Upper lobe of left lung (tissue), 6 donors: ENCODE measurements around the gene RNASEH2B. TPM values are rescaled to one million over a fixed set of nuclear protein-coding genes. Genes with fewer than 3 reads are reported as not detected.

Experiments
- ATAC-seq, 2 donors: fragments of 200-7000 bp; cut with Tn5 transposase; one replicate each; pipeline ENCODE4 v1.9.1; 2022; ENCODE audit warnings: mild to moderate bottlenecking in 2 of 2, moderate library complexity in 2 of 2; ENCODE audit not compliant: low FRiP score in 2 of 2
- DNase-seq, 2 donors: peaks; one replicate each; pipeline ENCODE4 v3.0.0-alpha.2; 2019 to 2020
- H3K27ac ChIP-seq, 4 donors: fragments of 200-600 bp; sonication (generic); one replicate each; pipeline ENCODE4 v1.5.1; 2016 to 2019
- H3K27me3 ChIP-seq, 4 donors: fragments of 200-600 bp; sonication (generic); one replicate each; pipeline ENCODE4 v1.5.1; 2017 to 2019
- H3K36me3 ChIP-seq, 4 donors: fragments of 200-600 bp; sonication (generic); one replicate each; pipeline ENCODE4 v1.5.1; 2016 to 2019
- H3K4me1 ChIP-seq, 4 donors: fragments of 200-600 bp; sonication (generic); one replicate each; pipeline ENCODE4 v1.5.1; 2018 to 2019
- H3K4me3 ChIP-seq, 4 donors: fragments of 200-600 bp; sonication (generic); one replicate each; pipeline ENCODE4 v1.5.1; 2017 to 2019; ENCODE audit warnings: mild to moderate bottlenecking in 2 of 4, moderate library complexity in 1 of 4
- H3K9me3 ChIP-seq, 4 donors: fragments of 200-600 bp; sonication (generic); one replicate each; pipeline ENCODE4 v1.5.1; 2018 to 2019
- EP300 ChIP-seq, 4 donors: sonication (generic); formaldehyde crosslinking; IDR thresholded peaks; one replicate each; pipeline ENCODE4 v1.5.1; 2017; ENCODE audit warnings: antibody characterized with exemption in 4 of 4, control low read depth in 2 of 4
- POLR2A ChIP-seq, 4 donors: fragments of 450-650 bp; IDR thresholded peaks; one replicate each; pipeline ENCODE4 v1.5.1; 2016 to 2017; ENCODE audit warnings: antibody characterized with exemption in 4 of 4, mild to moderate bottlenecking in 2 of 4
- POLR2AphosphoS5 ChIP-seq, 2 donors: sonication (generic); formaldehyde crosslinking; IDR thresholded peaks; one replicate each; pipeline ENCODE4 v1.5.1; 2017; ENCODE audit warnings: antibody characterized with exemption in 2 of 2
- WGBS, 2 donors: methylation state at CpG; one replicate each; pipeline ENCODE4 v1.1.5; 2017 to 2018; 5-methylcytosine and 5-hydroxymethylcytosine counted together
- total RNA-seq, 6 donors: library from RNA; depleted of rRNA in 4 of 6; stranded (reverse); fragments of >200 nt in 4 of 6; gene quantifications; one replicate each; pipeline versions ENCODE4 v1.1.0 to v1.2.1, GENCODE V29; 2016 to 2021
- TF ChIP-seq, protein P1 (sequence below), 6 experiments: fragments of 450-650 bp in 4 of 6; fragments of 200-600 bp in 2 of 6; sonication (generic) in 2 of 6; IDR thresholded peaks; one replicate each; pipeline ENCODE4 v1.5.1; 2016 to 2019; ENCODE audit warnings: antibody characterized with exemption in 6 of 6
- donor health status: DM: no; HTN: no; CAD: no; lungs with moderate emphysema.
- donor health status: DM: no; HTN: yes; CAD: no; lungs with severe emphysema.

The RNASEH2B gene
- total RNA-seq, 6 donors from 2014 or later, result 22.1 to 60.5 (median 38.8) TPM

DNA sequence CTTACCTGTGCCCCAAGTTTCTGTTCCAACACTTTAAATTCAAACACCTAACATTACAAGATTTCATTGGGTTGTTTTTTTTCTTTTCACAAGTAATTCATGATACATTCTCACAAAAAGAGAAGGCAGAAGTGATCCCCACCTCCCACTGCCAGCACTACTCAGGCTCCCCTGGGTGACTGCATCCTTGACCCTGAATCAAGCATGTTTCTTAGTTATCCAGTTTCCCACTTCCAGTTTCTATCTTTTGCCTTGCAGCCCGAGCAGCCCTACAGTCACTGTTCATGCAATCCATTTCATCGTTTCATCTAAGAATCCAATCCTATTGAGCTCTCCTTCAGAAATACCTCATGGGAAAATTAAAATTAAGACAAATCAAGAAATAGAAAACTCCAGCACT, 61.4 kb downstream of the RNASEH2B start:
- Histone ChIP-seq H3K4me3 (no peak overlapping the region), H3K27ac (no peak overlapping the region), H3K4me1 (no peaks in the 10 kb centered on the region), H3K9me3 (no peaks in the 10 kb centered on the region), H3K27me3 (no peaks in the 10 kb centered on the region), H3K36me3 (peaks cover 0 to 15% (median 5%) of the 10 kb centered on the region in 4 donors)
- TF ChIP-seq POLR2AphosphoS5 (IDR thresholded peaks at IDR 0.05), result no peak
- TF ChIP-seq EP300 (IDR thresholded peaks at IDR 0.05), result no peak
- DNase-seq, result no peak
- no peak for ATAC-seq
- 82 to 98% methylated on average over 2 of the region's 2 CpGs for WGBS, 2 donors

DNA sequence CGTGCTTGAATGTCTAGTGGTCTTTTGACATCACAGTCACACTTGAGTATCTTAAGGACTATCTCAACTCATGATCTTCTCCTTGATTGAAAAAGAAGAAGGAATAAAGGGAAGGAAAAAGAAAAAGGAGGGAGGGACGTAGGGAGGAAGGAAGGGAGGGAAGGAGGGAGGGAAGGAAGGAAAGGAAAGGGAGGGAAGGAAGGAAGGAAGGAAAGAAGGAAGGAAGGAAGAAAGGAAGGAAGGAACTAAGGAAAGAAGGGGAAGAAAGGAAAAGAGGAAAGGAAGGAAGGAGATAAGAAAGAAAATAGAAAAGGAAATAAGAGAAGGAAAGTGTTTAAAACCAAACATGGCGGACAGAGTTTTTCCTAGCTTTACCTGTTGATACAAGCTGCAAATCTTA, 64.7 kb downstream of the RNASEH2B start:
- ATAC-seq (no peak), DNase-seq (no peak)
- TF ChIP-seq, protein P1, sequence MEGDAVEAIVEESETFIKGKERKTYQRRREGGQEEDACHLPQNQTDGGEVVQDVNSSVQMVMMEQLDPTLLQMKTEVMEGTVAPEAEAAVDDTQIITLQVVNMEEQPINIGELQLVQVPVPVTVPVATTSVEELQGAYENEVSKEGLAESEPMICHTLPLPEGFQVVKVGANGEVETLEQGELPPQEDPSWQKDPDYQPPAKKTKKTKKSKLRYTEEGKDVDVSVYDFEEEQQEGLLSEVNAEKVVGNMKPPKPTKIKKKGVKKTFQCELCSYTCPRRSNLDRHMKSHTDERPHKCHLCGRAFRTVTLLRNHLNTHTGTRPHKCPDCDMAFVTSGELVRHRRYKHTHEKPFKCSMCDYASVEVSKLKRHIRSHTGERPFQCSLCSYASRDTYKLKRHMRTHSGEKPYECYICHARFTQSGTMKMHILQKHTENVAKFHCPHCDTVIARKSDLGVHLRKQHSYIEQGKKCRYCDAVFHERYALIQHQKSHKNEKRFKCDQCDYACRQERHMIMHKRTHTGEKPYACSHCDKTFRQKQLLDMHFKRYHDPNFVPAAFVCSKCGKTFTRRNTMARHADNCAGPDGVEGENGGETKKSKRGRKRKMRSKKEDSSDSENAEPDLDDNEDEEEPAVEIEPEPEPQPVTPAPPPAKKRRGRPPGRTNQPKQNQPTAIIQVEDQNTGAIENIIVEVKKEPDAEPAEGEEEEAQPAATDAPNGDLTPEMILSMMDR (IDR thresholded peaks at IDR 0.05), result no peak
- TF ChIP-seq POLR2A (IDR thresholded peaks at IDR 0.05), result no peak
- TF ChIP-seq POLR2AphosphoS5 (IDR thresholded peaks at IDR 0.05), result no peak
- no peak for TF ChIP-seq EP300 (IDR thresholded peaks at IDR 0.05)
- Histone ChIP-seq H3K27me3 (no peaks in the 10 kb centered on the region), H3K27ac (no peak overlapping the region), H3K4me3 (no peak overlapping the region), H3K4me1 (no peaks in the 10 kb centered on the region), H3K9me3 (no peaks in the 10 kb centered on the region), H3K36me3 (peaks cover 0 to 15% (median 5%) of the 10 kb centered on the region in 4 donors)
- 86 to 88% methylated on average over 3 of the region's 3 CpGs for WGBS, 2 donors

DNA sequence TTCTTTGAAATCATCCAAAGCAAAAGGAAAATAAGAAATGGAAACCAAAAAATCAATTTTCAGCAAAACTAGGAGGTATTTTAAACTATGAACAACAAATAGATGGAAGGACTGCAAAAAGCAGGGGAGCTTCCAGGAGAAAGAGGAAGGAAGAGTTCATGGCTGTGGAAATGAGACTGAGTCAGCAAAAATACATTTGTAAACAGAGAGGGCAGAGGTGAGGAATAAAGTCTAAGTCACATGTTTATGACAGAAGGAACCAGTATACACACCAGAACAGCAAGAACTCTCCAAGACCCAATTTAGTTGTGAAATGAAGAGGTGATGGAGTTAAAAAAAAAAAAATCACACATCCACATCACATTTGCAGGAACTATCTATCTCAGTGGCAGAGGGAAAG, 69.6 kb downstream of the RNASEH2B start:
- H3K27ac ChIP-seq, result peak overlapping the region in 1 of 4 donors; percentile 8
- TF ChIP-seq EP300 (IDR thresholded peaks at IDR 0.05), result no peak
- TF ChIP-seq, protein P1 (IDR thresholded peaks at IDR 0.05), result no peak
- no peak for TF ChIP-seq POLR2A (IDR thresholded peaks at IDR 0.05)
- peak in 1 of 2 donors; percentile 17 for TF ChIP-seq POLR2AphosphoS5 (IDR thresholded peaks at IDR 0.05)
- ATAC-seq, result peak in 1 of 2 donors; percentile 69
- H3K4me3 ChIP-seq, result no peak overlapping the region
- H3K9me3 ChIP-seq, result no peaks in the 10 kb centered on the region
- H3K27me3 ChIP-seq, result no peaks in the 10 kb centered on the region
- H3K36me3 ChIP-seq, result no peaks in the 10 kb centered on the region
- H3K4me1 ChIP-seq, result no peaks in the 10 kb centered on the region
- DNase-seq, result no peak

DNA sequence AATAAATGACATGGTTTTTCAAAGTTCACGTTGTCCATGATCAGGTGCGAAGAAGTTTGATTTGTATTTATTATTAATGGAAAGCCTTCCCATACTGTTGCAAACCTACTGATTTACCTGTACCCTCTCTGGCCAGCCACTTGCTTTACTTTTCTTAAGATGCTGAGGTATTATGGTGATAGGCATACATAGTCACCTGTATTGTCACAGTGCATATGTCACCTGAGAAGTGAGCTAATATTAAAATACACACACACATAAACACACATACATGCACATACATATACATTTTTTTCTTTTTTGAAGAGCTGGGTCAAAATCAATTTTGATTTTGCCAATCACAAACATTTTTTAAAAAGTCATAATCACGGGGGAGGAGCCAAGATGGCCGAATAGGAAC, 72.1 kb downstream of the RNASEH2B start:
- no peak for ATAC-seq
- Histone ChIP-seq H3K4me1 (no peaks in the 10 kb centered on the region), H3K9me3 (no peaks in the 10 kb centered on the region), H3K27me3 (no peaks in the 10 kb centered on the region), H3K27ac (no peak overlapping the region), H3K4me3 (no peak overlapping the region), H3K36me3 (no peaks in the 10 kb centered on the region)
- no peak for DNase-seq
- 93 to 95% methylated on average over 4 of the region's 4 CpGs for WGBS, 2 donors
- TF ChIP-seq, protein P1 (IDR thresholded peaks at IDR 0.05), result no peak
- no peak for TF ChIP-seq POLR2A (IDR thresholded peaks at IDR 0.05)
- TF ChIP-seq POLR2AphosphoS5 (IDR thresholded peaks at IDR 0.05), result no peak
- no peak for TF ChIP-seq EP300 (IDR thresholded peaks at IDR 0.05)

DNA sequence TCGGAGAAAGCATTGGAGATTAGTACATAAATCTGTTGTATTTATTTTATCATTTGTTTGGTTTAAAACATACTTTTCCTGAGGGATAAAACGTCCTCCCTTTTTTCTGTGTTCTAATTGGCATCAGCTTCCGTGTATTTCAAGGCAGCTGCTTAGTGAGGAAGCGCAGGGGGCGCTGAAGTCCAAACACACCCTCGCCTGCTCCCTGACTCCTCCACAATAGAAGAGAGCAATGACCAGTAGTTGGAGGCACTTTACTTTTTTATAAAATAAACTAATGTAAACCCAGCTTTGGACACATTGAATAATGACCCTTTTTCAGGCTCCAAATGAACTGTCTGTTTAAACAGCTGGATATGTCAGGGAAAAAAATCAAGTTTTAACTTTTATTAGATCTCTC, 79.9 kb downstream of the RNASEH2B start:
- Histone ChIP-seq H3K4me3 (no peak overlapping the region), H3K9me3 (no peaks in the 10 kb centered on the region), H3K36me3 (no peaks in the 10 kb centered on the region), H3K27ac (no peak overlapping the region), H3K27me3 (no peaks in the 10 kb centered on the region), H3K4me1 (peaks cover 0 to 7% (median 0%) of the 10 kb centered on the region in 4 donors)
- TF ChIP-seq, protein P1 (IDR thresholded peaks at IDR 0.05), result no peak
- TF ChIP-seq POLR2AphosphoS5 (IDR thresholded peaks at IDR 0.05) (no peak), POLR2A (IDR thresholded peaks at IDR 0.05) (no peak), EP300 (IDR thresholded peaks at IDR 0.05) (no peak)
- peak in 1 of 2 donors; percentile 66 for ATAC-seq
- WGBS, 2 donors, result 21 to 28% methylated on average over 6 of the region's 6 CpGs
- no peak for DNase-seq
